Pancreas (tissue), 10 donors: ENCODE data around the gene DDX20. TPM values are rescaled to one million over a fixed set of nuclear protein-coding genes. Genes with fewer than 3 reads are reported as not detected.

Source experiments
- ATAC-seq, 4 donors: fragments of 200-7000 bp; cut with Tn5 transposase; one replicate each; pipeline versions ENCODE4 v1.8.0 to v1.9.1; 2020; ENCODE audit warnings: mild to moderate bottlenecking in 4 of 4, moderate library complexity in 4 of 4
- DNase-seq, 6 donors: peaks; one replicate each; pipeline ENCODE4 v3.0.0-alpha.2; 2020
- FAIRE-seq: peaks from 2 replicates; lab custom pipeline; 2012; peaks lifted over from hg19 to GRCh38; lab: Jason Lieb, UNC
- H3K27ac ChIP-seq, 4 donors: fragments of 200-600 bp; sonication (generic); 1 replicate in 3 of 4; 2 replicates in 1 of 4; pipeline versions ENCODE4 v1.5.0 to v1.8.0; 2020
- H3K27me3 ChIP-seq, 4 donors: fragments of 200-600 bp; one replicate each; pipeline ENCODE4 v1.8.0; 2021
- H3K36me3 ChIP-seq, 3 donors: fragments of 200-600 bp; sonication (generic) in 1 of 3; one replicate each; pipeline versions ENCODE4 v1.5.0 to v1.8.0; 2020 to 2021
- H3K4me1 ChIP-seq, 3 donors: fragments of 200-600 bp; one replicate each; pipeline ENCODE4 v1.8.0; 2021
- H3K4me3 ChIP-seq, 4 donors: fragments of 200-600 bp; sonication (generic) in 2 of 4; one replicate each; pipeline versions ENCODE4 v1.5.0 to v1.8.0; 2020 to 2021
- H3K9me3 ChIP-seq, 4 donors: fragments of 200-600 bp; one replicate each; pipeline ENCODE4 v1.8.0; 2021
- WGBS, 2 donors: extraction: QIAGEN DNeasy Blood & Tissue Kit; methylation state at CpG; one replicate each; pipeline ENCODE4 v1.1.7; 2013; 5-methylcytosine and 5-hydroxymethylcytosine counted together
- intact Hi-C, 3 donors: fragments of 100-400 bp; cut with DNase I; formaldehyde crosslinking; loops; one replicate each; pipeline versions ENCODE4 v1.11.1 to v1.14.2; 2022
- polyA plus RNA-seq, 2 donors: library from polyadenylated mRNA; stranded (reverse); fragments of 200-250 nt; gene quantifications; one replicate each; pipeline ENCODE4 v1.2.3, GENCODE V29; 2013
- total RNA-seq, 6 donors: library from RNA; stranded (reverse); fragmentation: NEBNext Ultra II Directional in 4 of 6; extraction: Animal tissue kit (Norgen Biotek cat#: 25700) in 4 of 6; gene quantifications; one replicate each; pipeline versions ENCODE4 v1.2.1 to v1.2.4, GENCODE V29; 2021 to 2023
- TF ChIP-seq, protein P1 (sequence below), 4 donors: fragments of 200-600 bp; sonication (generic) in 3 of 4; IDR thresholded peaks; one replicate each; pipeline versions ENCODE4 v1.5.0 to v1.8.0; 2021; ENCODE audit warnings: antibody characterized with exemption in 4 of 4
- donor health status: healthy with polysubstance abuse.
- donor health status: DM: no; HTN: no; CAD: no; lungs with moderate emphysema.
- donor health status: DM: no; HTN: no; CAD: no.
- donor health status: control.
- donor health status: control.
- donor health status: Bipolar disorder and iron deficiency.
- donor health status: DM: yes; HTN: yes; CAD: no.
- donor health status: DM: no; HTN: no; CAD: no.
- donor health status: DM: no; HTN: no; CAD: no.
- donor health status: DM: yes; HTN: yes; CAD: no.

Gene DDX20
- total and polyA plus RNA-seq, 8 donors, result 2.4 to 6.8 (median 4.3) TPM

GRCh38 chr1:111727056-111727455 is 28.6 kb upstream of the DDX20 start:
- DNase-seq, result no peak
- Histone ChIP-seq H3K4me1 (no peaks in the 10 kb centered on the region), H3K27me3 (no peaks in the 10 kb centered on the region), H3K36me3 (no peaks in the 10 kb centered on the region), H3K27ac (no peak overlapping the region), H3K4me3 (no peak overlapping the region), H3K9me3 (no peaks in the 10 kb centered on the region)
- 85 to 90% methylated on average over 18 of the region's 18 CpGs for WGBS, 2 donors
- ATAC-seq, result no peak
- TF ChIP-seq, protein P1, sequence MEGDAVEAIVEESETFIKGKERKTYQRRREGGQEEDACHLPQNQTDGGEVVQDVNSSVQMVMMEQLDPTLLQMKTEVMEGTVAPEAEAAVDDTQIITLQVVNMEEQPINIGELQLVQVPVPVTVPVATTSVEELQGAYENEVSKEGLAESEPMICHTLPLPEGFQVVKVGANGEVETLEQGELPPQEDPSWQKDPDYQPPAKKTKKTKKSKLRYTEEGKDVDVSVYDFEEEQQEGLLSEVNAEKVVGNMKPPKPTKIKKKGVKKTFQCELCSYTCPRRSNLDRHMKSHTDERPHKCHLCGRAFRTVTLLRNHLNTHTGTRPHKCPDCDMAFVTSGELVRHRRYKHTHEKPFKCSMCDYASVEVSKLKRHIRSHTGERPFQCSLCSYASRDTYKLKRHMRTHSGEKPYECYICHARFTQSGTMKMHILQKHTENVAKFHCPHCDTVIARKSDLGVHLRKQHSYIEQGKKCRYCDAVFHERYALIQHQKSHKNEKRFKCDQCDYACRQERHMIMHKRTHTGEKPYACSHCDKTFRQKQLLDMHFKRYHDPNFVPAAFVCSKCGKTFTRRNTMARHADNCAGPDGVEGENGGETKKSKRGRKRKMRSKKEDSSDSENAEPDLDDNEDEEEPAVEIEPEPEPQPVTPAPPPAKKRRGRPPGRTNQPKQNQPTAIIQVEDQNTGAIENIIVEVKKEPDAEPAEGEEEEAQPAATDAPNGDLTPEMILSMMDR (IDR thresholded peaks at IDR 0.05), result no peak
- intact Hi-C loops, result no loop called here
- no peak for FAIRE-seq

DNA sequence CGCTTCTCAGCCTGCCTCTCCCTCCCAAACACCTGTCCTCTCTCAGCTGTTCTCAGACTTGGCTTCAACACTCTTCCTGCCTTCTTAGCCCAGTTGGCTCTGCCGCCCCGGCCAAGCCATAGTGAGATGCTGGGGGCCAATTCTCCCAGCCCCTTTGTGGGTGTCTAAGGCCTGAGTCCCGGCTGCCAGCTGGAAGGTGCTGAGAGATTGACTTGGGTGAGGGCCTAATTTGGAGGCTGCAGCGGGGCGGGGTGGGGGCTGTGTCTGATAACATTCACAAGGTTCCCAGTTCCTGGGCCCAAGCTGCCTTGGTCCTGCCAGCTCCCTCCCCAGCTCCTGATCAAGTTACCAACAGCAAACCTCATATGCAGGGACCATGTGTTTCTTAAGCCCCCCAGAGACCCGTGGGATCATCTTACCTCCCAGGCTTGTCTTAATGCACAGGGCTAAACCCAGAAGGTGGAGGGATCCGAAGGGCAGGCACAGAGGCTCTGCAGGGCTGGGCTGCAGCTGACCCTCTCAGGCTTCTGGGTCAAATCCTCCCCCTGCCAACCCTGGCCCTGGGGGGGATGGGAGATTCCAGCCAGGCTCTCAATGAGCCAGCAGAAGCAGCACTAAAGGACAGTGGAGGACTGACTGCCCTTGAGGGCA is 26.3 kb upstream of the DDX20 start:
- ATAC-seq (no peak), FAIRE-seq (no peak), DNase-seq (peak in 1 of 6 donors; percentile 8)
- H3K27ac ChIP-seq, result no peak overlapping the region
- intact Hi-C loops, result no loop called here
- H3K4me3 ChIP-seq, result no peak overlapping the region
- TF ChIP-seq, protein P1 (IDR thresholded peaks at IDR 0.05), result no peak
- 67 to 70% methylated on average over 8 of the region's 8 CpGs for WGBS, 2 donors
- H3K27me3 ChIP-seq, result no peaks in the 10 kb centered on the region
- H3K9me3 ChIP-seq, result no peaks in the 10 kb centered on the region
- no peaks in the 10 kb centered on the region for H3K36me3 ChIP-seq
- no peaks in the 10 kb centered on the region for H3K4me1 ChIP-seq

GRCh38 chr1:111729946-111730681 is 25.6 kb upstream of the DDX20 start:
- FAIRE-seq (no peak), ATAC-seq (no peak), DNase-seq (peak in 1 of 6 donors; percentile 6)
- intact Hi-C loops, result no loop called here
- no peaks in the 10 kb centered on the region for H3K9me3 ChIP-seq
- no peaks in the 10 kb centered on the region for H3K27me3 ChIP-seq
- WGBS, 2 donors, result 82 to 83% methylated on average over 7 of the region's 7 CpGs
- H3K27ac ChIP-seq, result no peak overlapping the region
- no peak overlapping the region for H3K4me3 ChIP-seq
- no peaks in the 10 kb centered on the region for H3K4me1 ChIP-seq
- no peaks in the 10 kb centered on the region for H3K36me3 ChIP-seq
- TF ChIP-seq, protein P1 (IDR thresholded peaks at IDR 0.05), result no peak

DNA sequence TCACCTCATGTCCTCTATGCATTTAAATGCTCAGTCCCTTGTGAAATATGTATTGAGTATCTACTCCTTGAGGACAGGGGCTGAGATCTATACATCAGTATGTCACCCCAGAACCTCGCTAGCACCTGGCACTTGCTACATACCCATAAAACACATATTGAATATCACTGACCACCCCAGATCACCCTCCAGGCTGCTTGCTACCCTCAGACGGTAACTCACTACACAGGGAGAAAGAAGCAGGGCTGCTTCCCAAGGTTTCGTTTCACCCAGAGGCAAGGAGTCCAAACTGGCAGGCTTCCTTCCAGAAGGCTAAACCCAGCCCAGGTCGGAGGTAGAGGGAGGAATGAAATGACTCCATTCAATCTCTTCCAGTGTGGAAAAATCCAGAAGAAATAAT is 25.0 kb upstream of the DDX20 start:
- intact Hi-C loops, result no loop called here
- Histone ChIP-seq H3K9me3 (no peaks in the 10 kb centered on the region), H3K4me1 (no peaks in the 10 kb centered on the region), H3K36me3 (no peaks in the 10 kb centered on the region), H3K27me3 (no peaks in the 10 kb centered on the region), H3K27ac (no peak overlapping the region), H3K4me3 (no peak overlapping the region)
- 79 to 88% methylated on average over 4 of the region's 4 CpGs for WGBS, 2 donors
- DNase-seq (no peak), FAIRE-seq (no peak), ATAC-seq (no peak)
- TF ChIP-seq, protein P1 (IDR thresholded peaks at IDR 0.05), result no peak

- intact Hi-C loops, result no loop called here
- H3K27ac ChIP-seq, result no peak overlapping the region
- ATAC-seq, result no peak
These were observed 23.7 kb upstream of the DDX20 start for GRCh38 chr1:111731956-111732355.

More at GRCh38 chr1:111731956-111732355, 23.7 kb upstream of the DDX20 start:
- FAIRE-seq, result no peak
- H3K9me3 ChIP-seq, result no peaks in the 10 kb centered on the region
- DNase-seq, result no peak
- no peak overlapping the region for H3K4me3 ChIP-seq
- H3K27me3 ChIP-seq, result no peaks in the 10 kb centered on the region
- TF ChIP-seq, protein P1 (IDR thresholded peaks at IDR 0.05), result no peak
- WGBS, 2 donors, result 73 to 85% methylated on average over 6 of the region's 6 CpGs
- no peaks in the 10 kb centered on the region for H3K36me3 ChIP-seq
- no peaks in the 10 kb centered on the region for H3K4me1 ChIP-seq
